Fibroblast of skin of back (primary cell): Measurements from ENCODE around the gene ABHD2.
"Not testable (repeated sequence)": the region's sequence is repeated elsewhere in the genome, so short reads cannot be mapped to it uniquely, and the experiment has no call there.

Source experiments
- DNase-seq: peaks from one replicate; pipeline ENCODE4 v3.0.0-alpha.2; 2013

ABHD2 gene

DNA sequence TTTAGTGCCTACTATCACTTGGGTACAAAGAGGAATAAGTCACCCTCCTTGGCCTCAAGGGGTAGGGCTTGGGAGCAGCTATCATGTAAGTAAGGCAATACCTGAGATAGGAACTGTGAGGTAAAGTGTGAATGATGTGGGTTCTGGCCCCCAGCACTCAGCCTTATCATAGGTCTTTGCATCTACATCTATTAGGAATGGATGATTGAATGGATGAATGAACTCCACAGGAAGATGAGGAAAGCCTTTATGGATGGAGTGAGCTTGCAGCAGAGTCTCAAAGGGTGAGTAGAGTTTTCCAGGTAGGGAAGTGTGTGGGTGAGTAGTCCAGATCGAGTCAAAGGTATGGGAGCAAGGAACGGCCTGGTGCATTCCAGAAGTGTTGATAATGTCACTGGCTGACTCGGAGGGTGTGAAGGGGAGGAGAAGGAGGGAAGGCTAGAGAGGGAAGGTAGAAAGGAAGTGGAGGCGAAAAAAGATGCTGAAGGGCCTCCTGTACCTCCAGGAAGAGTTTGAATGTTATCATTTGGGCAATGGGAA is 13.1 kb upstream of the ABHD2 start:
- no peak for DNase-seq

DNA sequence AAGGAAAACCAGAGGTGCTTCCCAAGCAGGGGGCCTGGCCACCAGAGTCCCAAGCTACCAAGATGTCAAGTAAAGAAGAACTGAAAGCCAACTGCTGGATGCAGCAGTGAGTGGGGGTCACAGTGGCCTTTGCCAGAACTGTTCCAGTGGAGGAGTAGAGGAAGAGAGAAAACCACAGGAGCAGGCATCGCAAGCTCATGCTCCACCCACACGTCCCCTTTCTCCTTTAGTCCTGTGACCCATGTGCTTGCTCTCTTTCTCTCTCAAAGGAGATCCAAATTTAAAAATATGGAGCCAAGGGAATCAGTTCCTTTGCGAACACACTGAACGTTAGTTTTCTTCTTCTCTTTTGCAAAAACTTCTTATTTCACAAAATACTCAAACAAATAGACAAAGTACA is 12.4 kb upstream of the ABHD2 start:
- DNase-seq, result no peak

GRCh38 chr15:89077750-89078149 is 10.5 kb upstream of the ABHD2 start:
- no peak for DNase-seq

DNA sequence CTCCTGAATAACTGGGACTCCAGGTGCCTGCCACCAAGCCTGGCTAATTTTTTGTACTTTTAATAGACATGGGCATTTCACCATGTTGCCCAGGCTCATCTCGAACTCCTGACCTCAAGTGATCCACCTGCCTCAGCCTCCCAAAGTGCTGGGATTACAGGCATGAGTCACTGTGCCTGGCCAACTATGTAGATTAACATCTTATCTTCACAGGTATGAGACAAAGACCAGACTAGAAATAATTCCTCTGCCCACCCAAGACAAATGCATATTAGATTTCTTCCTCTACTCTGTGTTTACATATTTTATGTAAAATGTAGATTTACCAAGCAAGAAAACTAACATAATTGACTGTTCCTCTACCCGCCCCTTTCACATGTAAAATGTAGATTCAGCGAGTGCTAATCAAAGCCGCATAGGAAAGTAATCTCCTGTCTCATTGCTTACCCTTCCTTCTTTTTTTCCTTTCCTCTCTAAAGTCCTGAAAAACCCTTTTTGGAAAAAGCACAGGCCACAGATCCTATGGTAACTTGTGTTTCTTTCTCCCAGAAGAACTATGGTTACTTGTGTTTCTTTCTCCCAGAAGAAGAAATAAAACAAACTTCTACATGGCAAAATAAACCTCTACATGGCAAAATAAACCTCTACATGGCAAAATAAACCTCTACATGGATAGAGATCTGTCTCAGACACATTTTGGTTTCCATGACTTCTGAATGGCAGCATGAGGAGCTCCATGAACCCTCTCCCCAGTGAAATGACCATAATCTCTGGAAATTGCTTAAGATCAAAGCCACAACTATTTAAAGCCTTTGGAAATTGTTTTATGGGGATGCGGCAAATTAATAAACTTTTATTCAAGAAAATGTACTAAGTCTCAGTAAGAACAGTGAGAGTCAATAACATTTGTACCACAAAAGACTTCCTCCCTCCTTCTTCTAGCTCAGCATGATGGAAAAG is 9.1 kb upstream of the ABHD2 start:
- DNase-seq, result no peak

DNA sequence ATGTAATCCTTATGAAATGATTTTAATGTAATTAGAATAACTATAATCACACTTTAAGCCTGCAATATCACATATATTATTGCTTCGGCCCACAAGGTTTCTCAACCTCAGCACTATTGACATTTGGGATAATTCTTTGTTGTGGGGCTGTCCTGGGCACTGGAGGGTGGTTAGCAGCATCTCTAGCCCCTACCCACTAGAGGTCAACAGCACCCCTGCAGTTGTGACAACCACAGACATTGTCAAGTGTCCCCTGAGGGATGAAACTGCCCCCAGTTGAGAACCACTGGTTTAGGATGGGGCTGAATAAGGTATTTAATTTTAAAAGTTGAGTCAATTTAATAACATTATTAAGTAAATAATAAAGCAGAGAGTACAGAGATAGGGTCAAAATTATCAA is 6.4 kb upstream of the ABHD2 start:
- DNase-seq, result no peak

DNA sequence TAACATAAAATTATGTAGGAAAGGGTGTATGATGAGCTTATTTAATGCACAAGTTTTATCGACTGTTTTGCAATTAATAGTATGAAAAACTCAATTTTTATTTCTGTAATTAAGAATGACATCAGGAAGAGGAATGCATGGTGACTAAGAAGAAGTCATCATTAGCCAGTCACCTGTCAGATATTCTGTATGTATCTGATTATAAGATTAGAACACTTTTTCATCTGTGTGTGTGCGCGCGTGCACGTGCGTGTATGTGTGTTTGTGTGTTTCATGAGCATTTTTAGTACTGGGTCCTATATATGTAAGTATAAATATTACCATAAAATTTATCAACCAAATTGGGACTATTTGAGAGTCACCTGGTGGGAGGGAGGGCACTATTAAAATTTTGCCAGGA is 5.0 kb upstream of the ABHD2 start:
- DNase-seq, result no peak

- DNase-seq, result no peak
Observed at GRCh38 chr15:89085289-89085926, 2.8 kb upstream of the ABHD2 start.

- DNase-seq, result not testable (repeated sequence)
Observed at GRCh38 chr15:89085933-89086332, 2.3 kb upstream of the ABHD2 start.

GRCh38 chr15:89086390-89086789 is 1.9 kb upstream of the ABHD2 start:
- not testable (repeated sequence) for DNase-seq

GRCh38 chr15:89087161-89087829 is 961 bp upstream of the ABHD2 start:
- DNase-seq, result peak; percentile 4

DNA sequence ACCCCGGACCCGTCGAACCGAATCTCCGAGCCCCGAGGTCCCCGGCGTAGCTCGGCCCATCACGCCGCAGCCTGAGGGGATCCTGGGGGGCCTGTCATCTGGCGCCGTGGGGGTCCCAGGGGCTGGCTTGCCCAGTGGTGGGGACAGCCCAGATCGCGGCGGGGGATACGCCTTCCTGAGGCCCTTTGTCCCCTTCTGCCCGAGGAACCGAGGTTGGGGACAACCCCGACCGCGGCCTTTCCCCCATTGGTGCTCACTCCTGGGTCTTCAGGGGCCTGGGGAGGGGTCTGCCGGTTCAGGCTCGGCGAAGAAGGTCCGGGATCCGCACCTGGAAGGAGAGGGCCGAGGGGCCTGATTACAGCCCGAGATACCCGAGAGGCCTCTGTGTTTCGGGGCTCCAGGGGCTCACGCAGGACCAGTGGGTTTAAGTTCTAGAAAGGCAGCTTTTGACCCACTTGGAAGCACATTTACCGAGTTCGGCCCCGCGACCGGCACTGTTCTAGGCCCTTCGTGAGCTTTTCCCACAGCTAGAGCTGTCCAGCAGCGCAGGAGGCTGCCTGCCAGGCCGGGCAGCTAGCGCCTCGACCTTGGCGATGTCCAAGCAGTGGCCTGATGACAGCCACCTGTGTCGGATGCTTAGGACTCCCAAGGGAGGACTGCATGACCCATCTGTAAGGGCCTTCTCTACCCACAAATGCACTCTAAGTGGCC is 504 bp downstream of the ABHD2 start:
- peak; percentile 8 for DNase-seq

DNA sequence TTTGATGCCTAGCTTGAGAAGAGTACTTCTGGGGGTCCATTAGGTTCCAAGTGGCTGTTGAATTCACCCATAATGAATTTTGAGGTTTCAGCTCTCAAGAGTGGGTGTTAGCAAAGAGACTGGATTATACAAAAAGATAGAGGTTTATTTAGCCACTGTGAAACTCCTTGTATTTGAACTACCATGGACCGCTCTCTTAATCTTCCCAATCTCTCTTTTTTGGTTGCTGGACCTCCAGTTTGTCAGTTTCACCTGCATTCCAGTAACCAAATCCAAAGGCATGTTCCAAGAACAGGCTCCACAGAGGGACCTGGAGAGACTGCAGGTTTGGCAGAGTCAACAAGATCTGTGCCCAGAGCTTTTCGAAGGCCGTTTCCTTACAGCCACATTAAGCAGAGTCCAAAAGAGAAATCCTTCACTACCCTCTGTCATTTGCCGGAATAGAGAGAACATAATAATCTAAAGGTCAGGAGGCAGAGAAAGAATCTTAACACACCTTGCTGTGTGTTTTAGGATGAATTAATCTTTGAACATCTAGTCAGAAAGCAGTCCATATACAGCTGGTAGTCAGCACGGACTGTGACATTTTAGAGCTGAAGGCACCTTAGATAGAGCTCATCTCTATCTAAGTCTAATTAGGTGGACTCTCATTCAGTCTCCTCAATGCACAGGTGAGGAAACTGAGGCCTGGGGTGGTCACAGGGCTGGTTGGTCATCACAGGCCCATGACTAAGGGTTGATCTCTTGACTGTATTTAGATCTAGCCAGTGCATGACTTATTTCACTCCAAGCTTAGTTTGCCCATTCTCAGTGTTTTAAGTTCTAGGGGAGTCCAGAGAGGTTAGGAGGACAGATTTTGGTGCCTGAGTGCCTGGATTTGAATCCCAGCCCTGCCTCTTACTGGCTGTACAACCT is 1.3 kb downstream of the ABHD2 start:
- DNase-seq, result no peak

DNA sequence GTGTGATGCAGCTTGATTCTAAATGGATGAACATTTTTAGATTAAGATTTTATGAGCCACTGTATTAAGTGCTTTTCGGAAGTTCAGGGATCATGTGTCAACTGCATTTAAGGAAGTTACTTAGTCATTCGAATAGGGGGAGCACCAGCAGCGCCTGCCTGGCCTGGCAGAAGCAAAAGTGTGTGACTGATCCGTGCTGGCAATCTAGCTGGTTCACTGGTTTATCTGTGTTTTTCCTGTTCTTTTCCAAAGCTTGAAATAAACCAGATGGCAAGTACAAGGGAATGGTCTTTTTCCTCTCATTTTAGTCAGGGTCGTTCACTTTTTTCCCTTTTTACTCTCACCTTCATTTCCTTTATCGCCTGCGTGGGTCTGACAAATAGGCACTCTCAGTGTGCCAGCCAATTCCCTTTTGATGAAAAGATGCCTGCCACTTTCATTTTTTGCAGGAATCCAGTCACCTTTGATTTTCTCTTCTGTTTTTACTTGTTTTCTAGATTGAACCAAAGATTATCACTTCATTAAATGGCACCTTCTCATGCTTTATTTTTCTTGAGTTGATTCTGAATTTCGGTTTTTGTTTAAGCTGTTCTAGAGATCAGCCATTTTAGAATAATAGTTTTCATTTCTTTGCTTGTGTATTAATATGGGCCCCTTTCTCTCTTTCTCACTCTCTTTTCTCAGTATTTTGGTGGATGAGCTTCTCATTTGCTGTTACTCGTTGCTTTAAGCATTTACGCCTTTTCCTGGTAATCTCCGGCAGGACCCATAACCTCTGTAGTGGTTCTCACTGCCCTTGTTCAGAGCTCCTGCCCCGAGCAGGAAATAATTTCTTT is 2.8 kb downstream of the ABHD2 start:
- DNase-seq, result peak; percentile 63

DNA sequence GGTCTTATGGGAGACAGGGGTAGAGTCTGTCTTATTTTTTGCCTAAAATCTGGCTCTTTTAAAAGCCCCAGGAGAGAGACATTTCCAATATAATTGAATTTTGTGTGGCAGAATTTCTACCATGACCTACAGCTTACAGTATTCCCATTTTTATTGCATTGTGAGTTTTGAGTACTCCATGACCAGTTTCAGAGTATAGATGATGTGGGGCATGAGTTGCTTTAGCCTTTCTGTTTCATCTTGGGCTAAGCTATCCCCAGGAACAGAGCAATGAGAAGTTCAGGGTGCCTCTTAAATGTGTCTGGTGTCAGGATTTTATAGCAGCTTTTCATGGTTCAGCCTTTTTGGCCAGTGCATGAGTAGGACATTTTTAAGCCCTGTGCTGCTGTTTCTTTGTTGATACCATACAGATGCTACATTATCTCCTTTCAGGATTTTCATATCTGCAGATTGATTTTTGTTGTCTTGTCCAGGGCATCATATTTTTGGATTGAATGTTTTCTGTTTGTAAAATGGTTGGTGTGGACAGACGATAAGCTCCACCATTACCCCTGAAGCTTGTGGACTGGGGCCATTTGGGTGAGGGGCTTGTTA is 3.5 kb downstream of the ABHD2 start:
- no peak for DNase-seq

DNA sequence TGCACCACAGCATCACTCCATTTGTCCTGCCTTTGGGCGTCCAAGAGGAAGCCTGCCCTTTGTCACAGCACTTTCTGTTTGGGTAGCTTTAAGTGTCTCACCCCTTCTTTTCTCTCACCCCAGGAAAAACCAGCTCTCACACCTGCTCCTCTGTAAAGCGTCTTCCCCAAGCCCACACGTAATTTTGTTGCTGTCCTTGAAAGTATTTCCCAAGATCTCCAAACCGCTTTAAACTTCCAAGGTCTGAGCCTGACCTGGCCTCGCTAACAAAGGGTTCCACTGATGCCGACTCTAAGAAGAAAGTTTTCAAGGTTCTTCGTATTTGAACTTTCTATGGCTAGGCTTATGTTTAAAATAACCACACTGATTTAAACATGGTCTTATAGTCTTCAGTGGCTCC is 5.3 kb downstream of the ABHD2 start:
- DNase-seq, result no peak

GRCh38 chr15:89095073-89095472 is 6.8 kb downstream of the ABHD2 start:
- DNase-seq, result no peak

DNA sequence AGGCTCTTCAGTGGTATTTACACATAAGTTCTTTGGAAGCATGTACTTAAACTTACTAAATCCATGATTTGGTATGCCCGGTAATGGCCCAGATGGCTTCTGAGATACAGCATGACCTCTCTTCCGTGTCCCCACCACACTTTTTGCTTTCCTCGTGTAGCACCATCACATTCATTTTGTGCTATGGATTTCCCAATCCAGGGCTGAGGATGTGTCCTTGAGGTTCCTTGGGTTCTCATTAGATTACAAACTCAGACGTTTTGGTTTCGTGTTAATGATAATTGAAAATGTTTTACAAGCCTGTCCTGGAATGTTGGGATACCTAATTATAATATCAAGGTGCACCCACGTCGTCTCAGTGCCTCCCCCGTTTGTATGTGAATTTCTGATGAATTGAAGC is 7.3 kb downstream of the ABHD2 start:
- DNase-seq, result no peak

DNA sequence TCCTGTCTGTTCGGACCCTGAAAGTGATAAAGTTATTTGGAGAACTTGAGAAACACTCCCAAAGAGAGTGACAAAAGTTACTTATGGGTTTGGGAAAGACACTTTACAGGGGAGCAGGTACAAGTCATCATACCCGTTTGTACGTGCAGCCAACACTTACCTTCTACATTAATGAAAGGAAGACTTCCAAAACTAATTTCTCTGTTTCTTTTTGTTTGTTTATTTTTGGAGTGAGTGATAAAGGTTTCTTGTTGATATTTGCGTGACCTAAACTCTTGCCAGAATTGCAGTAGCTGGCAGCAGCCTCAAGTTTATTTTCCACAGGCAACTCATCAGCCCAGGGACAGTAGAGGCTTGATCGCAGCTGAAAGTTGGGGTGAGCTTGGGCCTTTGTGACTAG is 8.4 kb downstream of the ABHD2 start:
- DNase-seq, result no peak

GRCh38 chr15:89097313-89097712 is 9.1 kb downstream of the ABHD2 start:
- no peak for DNase-seq

GRCh38 chr15:89098281-89098680 is 10.0 kb downstream of the ABHD2 start:
- no peak for DNase-seq
